ENCODE measurements around the gene ADH1C.
"Not testable (repeated sequence)": the region's sequence is repeated elsewhere in the genome, so short reads cannot be mapped to it uniquely, and the experiment has no call there.

Gene ADH1C

GRCh38 chr4:99324361-99324760 lies 28.2 kb downstream of the ADH1C start:
- Histone ChIP-seq H3K27me3 (no peaks in the 10 kb centered on the region), H3K36me3 (peaks cover 0 to 1% (median 0%) of the 10 kb centered on the region in 3 donors), H3K4me1 (peaks cover 0 to 59% (median 17%) of the 10 kb centered on the region in 4 donors), H3K27ac (peak overlapping the region; percentile 78 to 79), H3K4me3 (no peak overlapping the region), H3K9me3 (peaks cover 0 to 11% (median 0%) of the 10 kb centered on the region in 3 donors)
- TF ChIP-seq, protein P1, sequence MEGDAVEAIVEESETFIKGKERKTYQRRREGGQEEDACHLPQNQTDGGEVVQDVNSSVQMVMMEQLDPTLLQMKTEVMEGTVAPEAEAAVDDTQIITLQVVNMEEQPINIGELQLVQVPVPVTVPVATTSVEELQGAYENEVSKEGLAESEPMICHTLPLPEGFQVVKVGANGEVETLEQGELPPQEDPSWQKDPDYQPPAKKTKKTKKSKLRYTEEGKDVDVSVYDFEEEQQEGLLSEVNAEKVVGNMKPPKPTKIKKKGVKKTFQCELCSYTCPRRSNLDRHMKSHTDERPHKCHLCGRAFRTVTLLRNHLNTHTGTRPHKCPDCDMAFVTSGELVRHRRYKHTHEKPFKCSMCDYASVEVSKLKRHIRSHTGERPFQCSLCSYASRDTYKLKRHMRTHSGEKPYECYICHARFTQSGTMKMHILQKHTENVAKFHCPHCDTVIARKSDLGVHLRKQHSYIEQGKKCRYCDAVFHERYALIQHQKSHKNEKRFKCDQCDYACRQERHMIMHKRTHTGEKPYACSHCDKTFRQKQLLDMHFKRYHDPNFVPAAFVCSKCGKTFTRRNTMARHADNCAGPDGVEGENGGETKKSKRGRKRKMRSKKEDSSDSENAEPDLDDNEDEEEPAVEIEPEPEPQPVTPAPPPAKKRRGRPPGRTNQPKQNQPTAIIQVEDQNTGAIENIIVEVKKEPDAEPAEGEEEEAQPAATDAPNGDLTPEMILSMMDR (IDR thresholded peaks at IDR 0.05) = no peak
- intact Hi-C loops (cut with DNase I; ENCODE audit: low total_unique reads) = loop anchor here (10.0 kb wide), 1 partner anchor 60 kb away; no protein-coding TSS in a partner anchor
- DNase-seq = no peak

DNA sequence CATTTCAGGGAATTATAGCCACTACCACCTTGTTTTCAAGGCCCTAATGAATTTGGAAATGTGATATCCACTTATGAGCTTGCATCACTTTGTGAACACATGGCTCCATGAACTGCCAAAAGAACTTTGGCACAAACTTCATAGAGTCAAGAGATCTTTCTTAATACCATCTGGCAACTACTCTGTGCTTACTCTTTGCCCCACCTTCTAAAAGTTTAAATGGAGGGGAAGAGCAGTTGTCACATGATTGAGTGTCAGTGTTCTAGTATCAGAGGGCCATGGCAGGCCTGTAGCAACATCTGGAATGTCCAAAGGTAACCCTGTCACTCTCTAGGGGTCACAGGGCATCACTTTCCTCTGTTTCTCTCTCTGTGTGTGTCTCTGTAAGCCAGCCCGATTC lies 28.8 kb downstream of the ADH1C start:
- peak overlapping the region; percentile 78 to 79 for H3K27ac ChIP-seq
- peaks cover 0 to 11% (median 0%) of the 10 kb centered on the region in 3 donors for H3K9me3 ChIP-seq
- H3K4me3 ChIP-seq = no peak overlapping the region
- intact Hi-C loops (cut with DNase I; ENCODE audit: low total_unique reads) = loop anchor here (10.0 kb wide), 1 partner anchor 61 kb away; no protein-coding TSS in a partner anchor
- H3K27me3 ChIP-seq = no peaks in the 10 kb centered on the region
- H3K36me3 ChIP-seq = peaks cover 0 to 6% (median 1%) of the 10 kb centered on the region in 3 donors
- TF ChIP-seq, protein P1 (IDR thresholded peaks at IDR 0.05) = no peak
- peaks cover 0 to 64% (median 17%) of the 10 kb centered on the region in 4 donors for H3K4me1 ChIP-seq
- DNase-seq = peak in 1 of 2 donors; percentile 45

DNA sequence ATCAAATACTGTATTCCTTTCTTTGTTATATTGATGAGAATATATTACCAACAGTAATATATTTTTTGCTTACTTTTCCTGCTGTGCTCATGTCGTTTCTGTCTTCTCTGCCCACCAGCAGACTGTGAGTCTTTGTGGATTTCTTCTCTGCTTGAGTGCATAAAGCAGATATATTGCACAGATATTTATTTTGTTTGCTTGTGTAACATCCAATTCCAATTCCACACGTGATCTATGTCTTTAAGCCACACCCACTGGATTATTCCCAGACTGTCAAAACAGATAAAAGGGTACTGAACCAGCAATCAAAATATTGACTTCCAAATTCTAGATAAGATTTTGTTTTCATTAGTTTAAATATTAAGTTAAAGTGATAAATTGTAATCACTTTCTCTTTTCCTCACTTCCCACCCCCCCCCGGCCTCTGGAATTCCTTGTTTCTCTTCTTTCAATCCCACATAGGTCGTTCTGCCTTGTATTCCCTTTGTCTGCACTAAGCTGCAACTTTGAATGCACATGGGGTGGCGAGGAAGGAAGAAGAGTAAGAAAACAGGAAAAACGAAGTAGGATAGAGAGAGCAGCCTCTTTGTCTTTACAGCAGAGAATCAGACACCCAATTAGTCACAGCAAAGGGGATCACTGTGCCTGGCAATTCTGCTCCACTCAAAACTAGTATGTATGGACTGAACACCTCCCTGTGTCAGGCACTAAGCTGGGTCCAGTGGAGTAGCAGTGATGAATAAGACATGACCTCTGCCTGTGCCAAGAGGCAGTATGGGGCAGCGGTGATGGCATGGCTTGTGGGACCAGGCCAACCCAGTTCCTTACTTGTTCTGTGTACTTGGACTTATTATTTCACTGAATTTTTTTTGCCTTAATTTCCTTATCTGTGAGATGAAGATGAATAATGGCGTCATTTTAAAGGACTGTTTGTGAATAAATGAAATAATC lies 31.0 kb downstream of the ADH1C start, which contains the start of gene ADH1B:
Gene ADH1B, minus strand, starts transcription at position 161 of the 951 bp plus-strand sequence. Its CDS starts 70 bp downstream, at position 91.
- H3K36me3 ChIP-seq = peaks cover 0 to 23% (median 20%) of the 10 kb centered on the region in 3 donors
- H3K27me3 ChIP-seq = no peaks in the 10 kb centered on the region
- DNase-seq = peak in 1 of 2 donors; percentile 69
- H3K27ac ChIP-seq = peak within 1 kb of the TSS; percentile 78 to 79
- no peaks in the 10 kb centered on the region for H3K9me3 ChIP-seq
- intact Hi-C loops (cut with DNase I; ENCODE audit: low total_unique reads) = loop anchor here (10.0 kb wide), 1 partner anchor 63 kb away; no protein-coding TSS in a partner anchor
- peaks cover 0 to 86% (median 19%) of the 10 kb centered on the region in 4 donors for H3K4me1 ChIP-seq
- TF ChIP-seq, protein P1 (IDR thresholded peaks at IDR 0.05) = no peak
- peak within 1 kb of the TSS; percentile 43 to 50 for H3K4me3 ChIP-seq

- H3K27me3 ChIP-seq; H3K9me3 ChIP-seq; DNase-seq; intact Hi-C loops (cut with DNase I; ENCODE audit: low total_unique reads): not testable (repeated sequence)
- peak overlapping the region; percentile 78 to 79 for H3K27ac ChIP-seq
- peaks cover 0 to 66% (median 8%) of the 10 kb centered on the region in 4 donors for H3K4me1 ChIP-seq
- H3K4me3 ChIP-seq = peak overlapping the region; percentile 43 to 50
- H3K36me3 ChIP-seq = peaks cover 0 to 56% (median 56%) of the 10 kb centered on the region in 3 donors
These were observed 34.7 kb downstream of the ADH1C start for GRCh38 chr4:99317811-99318210.

- intact Hi-C loops (cut with DNase I; ENCODE audit: low total_unique reads) = no loop called here
- H3K27ac ChIP-seq = peak overlapping the region; percentile 78 to 79
These were observed 35.2 kb downstream of the ADH1C start for GRCh38 chr4:99317354-99317753.

More at GRCh38 chr4:99317354-99317753, 35.2 kb downstream of the ADH1C start:
- Histone ChIP-seq H3K4me3 (peak overlapping the region; percentile 43 to 50), H3K4me1 (peaks cover 0 to 62% (median 6%) of the 10 kb centered on the region in 4 donors), H3K9me3 (no peaks in the 10 kb centered on the region), H3K27me3 (no peaks in the 10 kb centered on the region), H3K36me3 (peaks cover 3 to 60% (median 60%) of the 10 kb centered on the region in 3 donors)
- TF ChIP-seq, protein P1 (IDR thresholded peaks at IDR 0.05) = no peak
- no peak for DNase-seq

Data from tibial artery (tissue), 4 donors.